Stimulated activated CD4-positive, alpha-beta T cell treated with anti-CD3 and anti-CD28 coated beads, Interleukin-2, amount 100 ng/mL, for 48 hours (primary cell): Measurements from ENCODE around the gene ICA1.
"Not testable (repeated sequence)": the region's sequence is repeated elsewhere in the genome, so short reads cannot be mapped to it uniquely, and the experiment has no call there.

Source experiments
- DNase-seq, 2 donors: peaks; one replicate each; pipeline ENCODE4 v3.0.0-alpha.2; 2020

Gene ICA1

DNA sequence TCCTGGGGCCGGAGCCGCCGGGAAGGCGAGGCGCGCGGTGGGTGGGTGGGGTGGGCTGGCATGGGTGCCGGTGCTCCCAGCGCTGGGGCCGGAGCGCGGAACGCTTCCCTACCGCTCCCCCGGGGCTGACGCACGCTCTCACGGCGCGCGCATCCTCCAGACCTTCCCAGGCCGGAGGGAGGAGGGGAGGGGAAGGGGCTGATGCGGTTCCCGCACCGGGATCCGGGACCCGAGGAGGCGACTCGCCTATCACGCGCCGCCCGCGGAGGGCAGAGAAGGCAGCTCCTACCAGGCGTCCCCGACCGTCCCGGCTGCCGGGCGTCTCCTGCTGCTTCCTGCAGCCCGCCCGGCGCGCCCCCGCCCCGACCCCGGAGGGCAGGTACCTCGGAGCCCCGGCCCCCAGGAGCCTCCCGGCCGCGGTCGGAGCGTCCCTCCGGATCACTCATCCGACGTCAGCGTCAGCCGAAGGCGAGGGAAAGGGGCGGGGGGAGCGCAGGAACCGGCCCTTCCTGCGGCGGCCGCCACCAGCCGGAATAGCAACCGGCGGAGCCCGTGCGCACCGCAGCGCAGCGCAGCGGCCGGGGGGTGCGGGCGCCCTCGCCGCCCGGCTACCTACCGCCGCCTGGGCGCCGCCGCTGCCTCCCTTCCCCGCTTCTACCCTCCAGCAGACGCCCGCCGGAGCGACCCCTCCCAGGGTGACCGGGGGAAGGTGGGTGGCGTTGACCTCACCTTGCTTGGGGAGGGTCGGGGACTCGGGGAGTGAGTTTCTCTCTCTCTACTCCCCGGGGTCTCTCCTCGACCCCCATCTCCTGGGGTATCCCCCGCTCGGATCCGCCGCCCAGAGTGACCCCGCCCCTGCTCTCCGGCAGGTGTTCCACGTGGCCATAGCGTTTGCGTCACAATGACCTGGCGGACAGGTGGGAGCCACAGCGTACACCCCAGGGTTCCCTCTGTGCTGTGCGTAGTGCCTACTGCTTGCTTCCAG lies at the start of gene ICA1:
TSS of gene ICA1 (minus strand) at position 457 of the 985 bp plus-strand sequence. CDS start 26,241 bp downstream, outside the sequence.
- peak; percentile 7 to 16 for DNase-seq

DNA sequence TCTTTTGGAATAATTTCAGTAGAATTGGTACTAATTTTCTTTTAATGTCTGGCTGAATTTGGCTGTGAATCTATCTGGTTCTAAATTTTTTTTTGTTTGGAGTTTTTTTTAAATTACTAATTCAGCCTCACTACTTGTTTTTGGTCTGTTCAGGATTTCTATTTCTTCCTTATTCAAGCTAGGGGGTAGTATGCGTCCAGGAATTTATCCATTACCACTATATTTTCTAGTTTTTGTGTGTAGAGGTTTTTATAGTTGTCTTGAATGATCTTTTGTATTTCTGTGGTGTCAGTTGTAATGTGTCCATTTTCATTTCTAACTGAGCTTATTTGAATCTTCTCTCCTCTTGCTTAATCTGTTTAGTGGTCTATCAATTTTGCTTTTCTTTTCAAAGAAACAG lies 48.9 kb upstream of the ICA1 start:
- no peak for DNase-seq

DNA sequence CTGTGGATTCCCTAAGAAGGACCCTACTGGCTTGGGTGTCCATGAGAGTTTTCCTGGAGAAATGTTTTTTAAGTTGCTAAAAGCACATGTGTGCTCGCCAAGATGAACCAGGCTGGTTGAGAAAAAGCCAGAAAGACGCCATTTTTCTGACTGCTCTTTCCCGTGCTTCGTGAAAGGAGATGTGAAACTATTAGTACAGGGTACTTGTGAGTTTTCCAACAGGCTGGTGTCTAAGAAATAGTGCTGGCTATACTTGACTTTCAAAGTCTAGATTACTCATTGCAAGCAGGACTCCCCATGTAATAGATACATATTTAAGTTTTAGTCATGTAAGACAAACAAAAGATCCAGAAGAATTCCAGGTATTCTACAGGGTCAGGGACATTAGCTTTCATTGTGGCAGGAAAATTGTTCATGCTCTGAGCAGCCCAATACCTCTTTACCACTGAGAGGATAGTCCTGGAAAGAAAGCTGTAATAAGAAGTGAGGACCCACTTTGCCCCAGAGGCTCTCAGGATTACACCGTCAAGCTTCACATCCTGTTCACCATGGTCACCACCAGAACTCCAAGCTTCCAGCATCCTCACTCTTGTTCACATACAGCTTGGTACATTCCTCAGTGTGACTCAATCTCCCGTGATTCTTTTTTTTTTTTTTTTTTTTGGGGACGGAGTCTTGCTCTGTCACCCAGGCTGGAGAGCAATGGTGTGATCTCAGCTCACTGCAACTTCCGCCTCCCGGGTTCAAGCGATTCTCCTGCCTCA lies 43.8 kb upstream of the ICA1 start:
- no peak for DNase-seq

DNA sequence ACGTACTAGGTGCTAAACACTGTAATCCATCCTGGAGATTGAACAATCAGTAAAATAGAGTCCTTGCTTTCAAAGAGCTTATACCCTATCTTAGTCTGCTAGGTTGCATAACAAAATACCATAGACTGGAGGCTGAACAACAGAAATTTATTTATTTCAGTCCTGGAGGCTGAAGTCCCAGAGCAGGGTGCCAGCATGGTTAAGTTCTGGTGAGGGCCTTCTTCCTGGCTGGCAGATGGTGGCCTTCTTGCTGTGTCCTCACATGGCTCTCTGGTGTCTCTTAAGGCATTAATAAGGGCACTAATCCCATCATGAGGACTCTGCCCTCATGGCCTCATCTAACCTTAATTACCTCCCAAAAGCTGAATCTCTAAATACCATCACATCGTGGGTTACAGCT lies 43.1 kb upstream of the ICA1 start:
- DNase-seq: no peak

DNA sequence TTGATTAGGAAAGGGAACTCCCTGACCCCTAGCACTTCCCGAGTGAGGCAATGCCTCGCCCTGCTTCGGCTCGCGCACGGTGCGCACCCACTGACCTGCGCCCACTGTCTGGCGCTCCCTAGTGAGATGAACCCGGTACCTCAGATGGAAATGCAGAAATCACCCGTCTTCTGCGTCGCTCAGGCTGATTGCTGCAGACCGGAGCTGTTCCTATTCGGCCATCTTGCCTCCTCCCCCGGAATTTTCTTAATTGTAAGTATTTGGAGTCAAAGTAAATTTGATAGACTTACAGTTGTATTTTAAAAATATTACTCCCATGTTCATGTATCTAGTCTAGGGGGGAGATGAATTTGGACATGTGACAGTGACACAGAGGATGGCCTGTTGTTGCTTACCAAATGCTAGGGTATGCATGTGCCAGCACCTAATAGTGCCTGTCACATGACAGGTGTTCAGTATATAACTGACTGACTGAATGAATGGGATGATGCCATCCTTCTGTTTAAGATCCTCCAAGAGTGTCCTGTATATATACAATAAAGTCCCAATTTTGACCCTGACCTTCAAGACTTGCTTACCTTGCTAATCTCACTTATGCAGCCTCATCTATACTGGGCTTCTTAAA lies 42.0 kb upstream of the ICA1 start:
- DNase-seq: no peak

DNA sequence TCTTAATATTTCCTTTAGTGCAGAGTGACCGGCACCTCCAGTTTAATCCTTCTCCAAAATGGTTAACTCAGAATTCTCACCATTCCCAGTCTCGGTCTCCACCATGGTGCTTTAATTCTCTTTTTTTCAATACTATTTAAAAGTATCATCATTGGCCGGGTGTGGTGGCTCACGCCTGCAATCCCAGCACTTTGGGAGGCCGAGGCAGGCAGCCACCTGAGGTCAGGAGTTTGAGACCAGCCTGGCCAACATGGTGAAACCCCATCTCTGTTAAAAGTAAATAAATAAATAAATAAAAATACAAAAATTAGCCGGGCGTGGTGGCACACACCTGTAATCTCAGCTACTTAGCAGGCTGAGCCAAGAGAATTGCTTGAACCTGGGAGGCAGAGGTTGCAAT lies 35.1 kb upstream of the ICA1 start:
- DNase-seq: not testable (repeated sequence)

DNA sequence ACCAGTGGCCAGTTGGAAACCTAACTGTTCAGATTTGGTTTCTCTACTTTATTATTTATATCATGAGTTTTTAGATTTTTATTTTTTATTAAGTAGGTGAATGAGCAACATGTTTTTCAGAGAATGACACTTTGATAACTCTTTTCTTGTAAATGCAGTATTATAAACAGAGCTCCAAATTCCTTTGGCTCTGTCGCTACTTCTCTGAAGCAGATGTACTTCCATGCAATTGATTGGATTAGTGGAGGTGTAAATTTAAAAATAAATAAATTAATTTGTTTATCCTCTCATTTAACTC lies 34.3 kb upstream of the ICA1 start:
- no peak for DNase-seq

DNA sequence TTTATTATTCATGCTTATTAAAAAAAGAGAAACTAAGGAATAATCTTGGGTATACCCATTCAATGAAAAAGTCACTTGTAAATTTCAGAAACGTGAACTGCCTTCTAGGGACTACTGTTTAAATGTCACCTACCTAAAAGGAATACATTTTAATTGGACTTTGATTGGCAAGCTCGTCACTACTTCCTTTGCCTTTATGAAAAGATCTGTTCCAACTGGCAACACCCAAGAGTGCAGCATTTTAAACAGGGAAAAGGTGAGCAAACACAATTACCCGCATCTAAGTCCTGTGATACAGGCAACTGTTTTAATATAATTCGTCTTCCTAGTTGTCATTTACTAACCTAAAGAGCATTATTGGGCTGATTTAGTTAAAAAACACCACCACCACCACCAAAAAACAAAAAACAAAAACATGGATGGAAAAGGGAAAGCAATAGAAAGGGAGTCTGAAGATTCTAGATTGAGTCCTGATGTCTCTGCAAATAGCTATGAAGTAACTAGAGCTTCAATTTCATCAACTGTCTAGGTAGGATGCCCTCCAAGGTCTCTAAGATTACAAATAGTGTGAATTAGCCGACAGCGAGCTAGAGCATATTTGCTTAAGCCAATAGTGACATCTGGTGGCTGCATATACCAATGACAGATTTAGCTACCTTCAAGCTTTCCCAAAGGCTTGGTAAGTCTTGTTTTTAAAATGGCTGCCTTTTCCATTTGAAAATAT lies 33.8 kb upstream of the ICA1 start:
- DNase-seq: peak in 1 of 2 donors; percentile 9

DNA sequence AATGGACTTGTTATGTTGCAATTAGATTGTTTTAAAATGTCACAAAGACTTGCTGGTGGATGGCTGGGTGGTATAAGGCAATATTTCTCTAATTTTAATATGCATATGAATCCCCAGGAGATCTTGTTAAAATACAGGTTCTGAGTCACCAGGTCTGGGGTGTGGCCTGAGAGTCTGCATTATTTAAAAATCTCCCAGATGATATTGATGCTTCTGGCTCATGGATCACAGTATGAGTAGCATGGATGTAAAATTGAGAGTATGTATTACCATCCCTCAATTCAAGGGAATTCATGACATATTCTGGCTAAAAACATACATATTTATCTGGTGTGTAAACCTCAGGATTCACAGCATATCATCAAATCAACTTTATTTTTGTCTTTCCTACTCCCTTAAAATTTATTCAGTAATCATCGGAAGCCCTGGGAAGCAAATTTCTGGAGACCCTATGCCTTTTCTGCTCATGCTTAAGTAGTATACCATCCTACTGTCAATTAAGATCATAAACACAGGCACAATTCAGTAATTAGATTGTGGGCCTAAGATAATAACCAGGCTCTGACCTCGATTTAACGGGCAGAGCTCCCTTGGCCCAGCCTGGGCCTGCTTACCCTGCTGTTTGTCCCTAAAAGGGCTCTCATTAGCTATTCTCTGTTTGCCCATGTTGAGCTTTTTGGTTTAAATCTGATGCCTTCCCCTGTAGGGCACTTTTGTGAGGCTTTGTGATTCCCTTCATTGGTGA lies 29.6 kb upstream of the ICA1 start:
- DNase-seq: no peak

DNA sequence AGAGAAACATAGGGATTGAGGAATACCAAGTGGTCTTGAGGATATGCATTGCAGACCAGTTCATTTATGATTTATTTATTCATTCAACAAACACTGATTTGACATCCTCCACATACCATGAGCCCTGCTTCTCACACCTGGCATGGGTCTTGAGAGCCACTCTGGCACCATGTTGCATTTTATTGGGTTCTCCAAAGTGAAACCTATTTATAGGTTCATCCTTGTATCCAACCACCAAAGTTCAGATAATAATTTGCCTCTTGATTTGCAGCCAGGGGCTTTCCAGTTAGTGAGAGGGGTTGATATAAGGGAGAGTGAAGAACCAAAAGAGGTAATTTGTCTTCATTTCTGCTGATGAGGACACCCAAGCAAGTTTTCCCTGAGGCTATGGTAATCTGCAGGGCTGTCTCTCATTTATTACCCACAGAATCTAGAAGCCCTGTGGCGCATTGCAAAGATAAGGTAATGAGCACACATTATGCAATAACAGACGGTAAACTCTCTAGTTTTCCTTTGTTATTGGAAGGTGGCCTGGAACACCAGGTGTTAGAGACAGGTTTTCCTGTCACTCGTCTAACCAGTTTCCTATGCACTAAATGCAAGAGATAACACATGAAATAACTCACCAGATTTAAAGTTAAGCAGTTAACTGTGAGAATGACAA lies 28.8 kb upstream of the ICA1 start:
- DNase-seq: no peak

DNA sequence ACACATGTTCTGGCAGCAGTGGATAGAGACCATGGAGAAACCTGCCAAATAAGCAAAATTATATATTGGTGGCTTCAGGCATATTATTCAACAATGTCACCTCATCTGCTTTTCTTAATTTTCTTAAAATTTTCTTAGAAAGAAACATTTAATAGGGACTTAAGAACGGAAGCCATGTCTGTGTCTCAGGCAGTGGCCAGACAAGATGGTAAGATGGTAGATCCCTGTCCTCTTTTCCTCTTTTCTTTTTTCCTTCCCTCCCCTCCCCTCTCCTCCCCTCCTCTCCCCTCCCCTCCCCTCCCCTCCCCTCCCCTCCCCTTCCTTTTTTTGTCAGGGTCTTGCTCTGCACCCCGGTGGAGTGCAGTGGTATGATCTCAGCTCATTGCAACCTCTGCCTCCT lies 24.2 kb upstream of the ICA1 start:
- DNase-seq: no peak

DNA sequence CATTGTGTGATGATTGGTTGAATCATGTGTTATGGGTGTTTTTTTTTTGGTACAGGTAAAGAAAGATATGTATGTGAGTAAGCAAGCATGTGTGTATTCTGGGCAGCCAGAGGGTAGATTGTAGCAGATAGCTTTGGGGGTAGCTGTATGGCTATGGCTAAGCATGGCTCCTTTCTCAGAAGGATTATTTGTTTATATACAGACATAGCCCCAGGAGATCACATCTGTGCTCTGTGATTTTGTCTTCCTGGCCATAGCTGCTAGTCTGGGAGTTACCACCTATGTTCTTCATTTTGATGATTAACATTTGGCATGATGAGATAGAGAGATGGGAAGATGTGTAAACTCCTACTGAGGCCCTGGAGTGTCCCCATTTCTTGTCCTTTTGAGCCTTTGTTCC lies 23.2 kb upstream of the ICA1 start:
- DNase-seq: no peak

DNA sequence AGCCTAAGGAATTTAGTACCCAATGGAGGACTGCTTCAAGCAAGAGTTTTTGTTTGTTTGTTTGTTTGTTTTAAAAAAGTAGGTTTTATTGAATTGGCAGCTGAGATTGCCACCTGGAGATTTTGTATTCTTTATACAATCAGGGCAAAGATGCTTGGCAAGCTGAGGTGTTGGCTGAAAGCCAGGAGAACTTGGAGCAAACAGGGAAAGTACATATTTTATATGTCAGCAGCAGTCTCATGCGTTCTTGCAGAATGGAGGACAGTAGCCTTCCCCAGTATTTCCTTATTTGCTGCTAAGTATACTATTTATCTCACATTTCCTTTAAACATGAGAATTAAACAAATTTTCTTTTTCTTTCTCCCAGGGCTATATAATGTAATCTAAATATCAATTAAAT lies 22.6 kb upstream of the ICA1 start:
- DNase-seq: no peak

DNA sequence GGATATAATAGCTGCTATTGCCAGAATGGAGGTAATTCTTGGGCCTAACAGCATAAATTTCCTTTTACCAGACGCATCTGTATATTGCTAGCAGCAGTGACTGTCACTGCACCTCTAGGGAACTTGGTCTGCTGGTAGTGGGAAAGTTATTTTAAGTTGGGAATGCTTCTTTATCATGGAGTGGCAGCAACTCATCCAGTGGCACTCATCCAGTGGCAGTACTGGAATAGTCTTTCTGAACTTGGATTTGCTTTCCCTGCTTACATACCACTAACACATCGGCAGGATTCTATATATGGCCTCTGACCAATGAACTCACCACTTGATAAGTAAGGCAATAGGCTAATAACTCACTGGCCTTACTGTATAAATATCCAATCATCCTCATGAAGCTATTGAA lies 22.0 kb upstream of the ICA1 start:
- no peak for DNase-seq

DNA sequence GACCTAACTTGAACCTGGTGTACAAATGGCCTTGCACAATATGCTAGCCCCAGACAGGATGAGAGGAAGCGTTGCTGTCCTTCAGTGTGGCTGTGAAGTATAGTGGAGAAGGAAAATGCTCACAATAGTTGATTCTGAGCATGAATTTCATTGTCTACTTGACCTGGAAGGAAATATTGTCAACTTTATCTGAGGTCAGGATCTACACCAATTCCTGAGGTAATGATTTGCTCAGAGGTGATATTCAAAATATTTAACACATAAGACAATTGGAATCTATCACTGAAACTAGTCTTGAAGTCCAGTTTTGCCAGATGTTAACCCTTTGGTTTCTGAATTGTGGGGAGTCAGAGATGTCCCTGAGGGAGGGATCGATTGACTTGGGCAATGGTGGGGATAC lies 20.9 kb upstream of the ICA1 start:
- no peak for DNase-seq

DNA sequence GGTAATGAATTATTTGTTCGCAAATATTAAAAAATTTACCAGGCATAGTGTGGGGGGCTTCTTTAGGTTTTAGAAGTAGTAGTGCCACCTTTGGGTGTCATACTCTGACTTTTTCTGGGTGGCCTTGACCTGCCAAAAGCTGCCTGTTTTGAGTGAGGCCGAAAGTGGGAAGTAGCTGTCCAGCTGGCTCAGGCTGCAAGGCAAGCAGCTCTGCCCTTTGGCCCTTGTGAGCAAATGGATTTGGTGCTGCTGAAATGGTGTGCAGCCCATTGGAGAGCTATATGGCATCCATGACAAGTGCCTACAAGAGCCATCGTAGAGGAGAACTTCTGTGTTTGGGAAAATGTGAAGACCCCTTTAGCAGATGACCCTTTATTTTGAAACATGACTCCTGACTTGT lies 20.2 kb upstream of the ICA1 start:
- DNase-seq: no peak

DNA sequence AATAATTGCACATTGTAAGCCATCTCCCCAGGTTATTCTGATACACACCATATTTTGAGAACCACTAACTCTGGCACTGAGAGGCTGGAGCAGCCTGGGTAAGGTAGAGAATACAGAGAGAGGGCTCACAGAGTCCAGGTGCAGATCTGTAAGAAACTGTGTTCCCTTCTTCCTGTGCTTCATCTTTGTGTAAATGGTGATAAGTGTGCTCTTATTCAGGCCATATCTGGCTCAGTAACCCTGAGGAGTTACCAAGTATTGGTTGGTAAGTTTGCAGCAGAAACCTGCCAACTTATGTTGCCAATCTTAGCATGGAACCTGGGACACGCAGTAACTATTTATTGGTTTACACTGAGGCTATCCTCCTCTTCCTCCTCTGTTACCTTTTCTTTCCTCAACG lies 16.2 kb upstream of the ICA1 start:
- DNase-seq: no peak

DNA sequence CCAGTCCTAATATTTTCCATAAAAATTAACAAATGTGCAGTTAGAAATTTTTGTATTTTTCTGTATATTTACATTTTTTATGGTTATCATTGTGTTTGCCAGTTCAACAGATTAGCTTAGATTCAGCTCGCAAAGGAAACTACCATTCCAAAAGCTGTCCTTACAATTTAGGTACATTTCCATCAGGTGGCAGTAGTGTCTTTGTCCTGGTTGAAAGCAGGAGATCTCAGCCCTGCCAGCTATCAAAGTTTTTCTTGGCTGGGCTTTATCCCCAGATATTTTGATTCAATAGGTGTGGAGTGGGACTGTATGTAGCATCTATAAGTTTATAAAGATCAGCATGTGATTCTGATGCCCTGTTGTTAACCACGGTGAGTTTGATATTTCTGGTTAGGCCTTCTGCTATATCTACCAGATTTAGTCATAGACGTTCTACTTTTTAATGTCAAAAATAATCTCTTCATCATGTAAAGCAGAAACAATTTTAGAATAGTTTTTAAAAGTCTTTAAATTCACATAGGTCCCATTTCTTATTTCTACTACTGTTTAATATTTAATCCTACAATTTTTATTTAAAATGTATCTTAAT lies 15.5 kb upstream of the ICA1 start:
- no peak for DNase-seq

DNA sequence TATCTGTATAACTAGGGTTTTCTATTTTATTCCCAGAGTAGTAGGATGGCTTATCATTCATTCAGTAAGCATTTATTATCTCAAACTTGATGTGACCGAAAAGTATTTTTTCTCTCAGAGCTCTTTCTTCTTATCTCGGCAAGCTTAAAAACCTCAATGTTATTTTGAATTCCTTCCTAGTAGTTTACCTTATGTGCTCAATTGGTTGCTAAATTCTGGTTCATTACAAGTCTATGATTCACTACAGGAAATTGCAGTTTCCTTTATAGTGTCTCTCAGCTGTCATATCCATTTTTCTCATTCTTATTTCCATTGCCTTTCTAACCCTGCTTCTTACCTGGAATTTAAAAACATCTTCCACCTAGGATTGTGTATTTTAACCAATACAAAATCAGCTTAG lies 12.6 kb upstream of the ICA1 start:
- no peak for DNase-seq

DNA sequence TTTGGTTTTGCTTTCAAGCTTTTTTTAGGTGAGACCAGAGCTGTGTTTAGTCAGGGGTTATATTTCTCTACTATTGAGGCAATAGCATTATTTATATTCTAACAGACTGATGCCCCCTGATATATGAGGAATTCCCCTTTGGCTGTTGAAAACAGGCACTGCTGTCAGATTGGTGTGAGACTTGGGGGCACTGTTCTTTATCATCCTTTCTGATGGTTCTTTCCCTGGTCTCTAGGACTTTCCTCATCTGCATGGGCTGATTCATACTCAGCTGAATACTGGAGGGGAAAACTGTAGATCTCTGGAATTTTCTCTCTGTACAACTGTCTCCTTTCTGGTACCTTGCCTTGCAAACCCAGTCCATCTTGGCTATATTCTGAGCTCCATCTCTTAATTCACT lies 10.0 kb upstream of the ICA1 start:
- no peak for DNase-seq

DNA sequence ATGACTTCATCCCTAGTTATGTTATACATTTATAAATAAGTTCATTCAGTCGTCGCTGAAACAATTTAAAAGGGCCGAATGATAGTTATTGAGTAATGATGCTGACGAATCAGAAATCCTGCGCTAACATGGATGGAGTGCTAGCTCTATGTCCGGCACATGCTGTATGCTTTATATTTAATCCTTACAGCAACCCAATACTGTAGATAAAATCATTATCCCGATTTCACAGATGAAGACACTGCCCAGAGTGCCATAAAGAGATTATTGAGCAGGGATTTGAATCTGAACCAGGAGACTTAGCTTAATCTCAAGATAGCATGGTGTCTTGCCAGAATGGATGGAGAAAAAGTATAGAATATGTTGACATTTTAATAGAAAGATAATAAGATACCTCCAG lies 1.1 kb upstream of the ICA1 start:
- DNase-seq: no peak
